NCI-H446 treated with DMSO at 0.1 percent for 48 hours (cell line): ENCODE results near the gene SGMS1.
A peak's percentile ranks its signal among the peaks of the same experiment; 100 is the strongest.
"Not testable (repeated sequence)": the region's sequence is repeated elsewhere in the genome, so short reads cannot be mapped to it uniquely, and the experiment has no call there.

Experiments used
- DNase-seq: peaks from one replicate; lab custom pipeline; 2025; lab: John Stamatoyannopoulos, UW

The SGMS1 gene

DNA sequence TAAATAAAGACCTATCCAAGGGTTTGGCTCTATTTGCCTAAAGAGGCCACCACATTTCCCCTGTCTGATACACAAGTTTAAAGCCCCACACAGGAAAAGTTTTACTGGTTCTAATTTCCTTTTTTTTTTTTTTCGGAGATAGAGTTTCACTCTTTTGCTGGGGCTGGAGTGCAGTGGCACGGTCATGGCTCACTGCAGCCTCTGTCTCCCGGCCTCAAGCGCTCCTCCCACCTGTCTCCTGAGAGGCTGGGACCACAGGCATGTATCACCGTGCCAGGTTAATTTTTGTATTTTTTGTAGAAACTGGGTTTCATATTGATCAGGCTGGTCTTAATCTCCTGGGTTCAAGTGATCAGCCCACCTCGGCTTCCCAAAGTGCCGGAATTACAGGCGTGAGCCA lies 319.1 kb downstream of the SGMS1 start:
- no peak for DNase-seq

DNA sequence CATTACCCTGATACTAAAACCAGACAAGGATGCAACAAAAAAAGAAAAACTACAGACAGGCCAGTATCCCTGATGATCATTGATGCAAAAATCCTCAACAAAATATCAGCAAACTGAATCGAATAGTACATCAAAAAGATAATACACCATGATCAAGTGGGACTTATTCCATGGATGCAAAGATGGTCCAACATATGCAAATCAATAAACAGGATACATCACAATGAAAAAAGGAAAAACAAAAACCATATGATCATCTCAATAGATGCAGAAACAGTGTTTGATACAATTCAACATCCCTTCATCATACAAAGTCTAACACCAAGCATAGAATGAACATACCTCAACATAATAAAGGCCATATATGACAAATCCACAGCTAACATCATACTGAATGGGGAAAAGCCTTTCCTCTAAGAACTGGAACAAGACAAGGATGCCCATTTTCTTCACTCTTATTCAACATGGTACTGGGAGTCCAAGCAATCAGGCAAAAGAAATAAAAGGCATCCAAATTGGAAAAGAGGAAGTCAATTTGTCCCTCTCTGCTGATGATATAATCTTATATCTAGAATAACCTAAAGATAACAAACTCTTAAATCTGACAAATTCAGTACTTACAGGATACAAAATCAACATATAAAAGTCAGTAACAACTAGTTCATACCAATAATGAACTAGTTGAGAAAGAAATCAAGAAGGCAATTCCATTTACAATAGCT lies 323.6 kb downstream of the SGMS1 start:
- DNase-seq = no peak

DNA sequence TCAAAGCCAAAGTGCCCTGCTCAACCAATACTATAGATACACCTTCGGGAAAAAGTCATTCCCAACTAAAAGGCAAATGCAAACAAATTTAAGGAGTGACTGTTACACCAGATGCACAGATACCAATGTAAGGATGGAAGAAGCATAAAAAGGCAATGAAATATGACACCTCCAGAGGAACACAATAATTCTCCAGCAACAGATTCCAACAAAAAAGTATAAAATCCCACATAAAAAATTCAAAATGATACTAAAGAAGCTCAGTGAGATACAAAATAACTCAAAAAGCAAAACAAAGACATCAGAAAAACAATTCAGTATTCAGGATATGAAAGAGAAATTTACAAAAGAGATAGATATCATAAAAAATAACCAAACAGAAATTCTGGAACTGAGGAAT lies 328.4 kb downstream of the SGMS1 start:
- no peak for DNase-seq

DNA sequence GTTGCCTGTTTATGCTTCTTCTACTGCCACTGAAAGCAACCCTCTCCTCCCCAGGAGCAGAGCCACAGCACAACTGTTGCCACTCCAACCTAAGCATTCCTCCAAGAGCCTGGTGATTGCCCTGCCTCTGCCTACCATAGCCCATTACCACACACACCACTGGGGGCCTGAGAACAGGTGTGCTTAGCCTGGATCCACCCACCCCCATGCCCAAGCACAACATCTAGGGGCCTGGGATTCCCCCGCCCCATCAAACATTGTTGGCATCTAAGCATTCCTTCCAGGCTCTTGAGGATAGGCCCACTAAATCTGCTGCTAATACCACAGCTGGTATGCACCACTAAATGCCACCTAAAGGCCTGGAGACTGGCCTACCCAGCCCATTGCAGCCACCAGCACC lies 329.2 kb downstream of the SGMS1 start:
- DNase-seq = no peak

DNA sequence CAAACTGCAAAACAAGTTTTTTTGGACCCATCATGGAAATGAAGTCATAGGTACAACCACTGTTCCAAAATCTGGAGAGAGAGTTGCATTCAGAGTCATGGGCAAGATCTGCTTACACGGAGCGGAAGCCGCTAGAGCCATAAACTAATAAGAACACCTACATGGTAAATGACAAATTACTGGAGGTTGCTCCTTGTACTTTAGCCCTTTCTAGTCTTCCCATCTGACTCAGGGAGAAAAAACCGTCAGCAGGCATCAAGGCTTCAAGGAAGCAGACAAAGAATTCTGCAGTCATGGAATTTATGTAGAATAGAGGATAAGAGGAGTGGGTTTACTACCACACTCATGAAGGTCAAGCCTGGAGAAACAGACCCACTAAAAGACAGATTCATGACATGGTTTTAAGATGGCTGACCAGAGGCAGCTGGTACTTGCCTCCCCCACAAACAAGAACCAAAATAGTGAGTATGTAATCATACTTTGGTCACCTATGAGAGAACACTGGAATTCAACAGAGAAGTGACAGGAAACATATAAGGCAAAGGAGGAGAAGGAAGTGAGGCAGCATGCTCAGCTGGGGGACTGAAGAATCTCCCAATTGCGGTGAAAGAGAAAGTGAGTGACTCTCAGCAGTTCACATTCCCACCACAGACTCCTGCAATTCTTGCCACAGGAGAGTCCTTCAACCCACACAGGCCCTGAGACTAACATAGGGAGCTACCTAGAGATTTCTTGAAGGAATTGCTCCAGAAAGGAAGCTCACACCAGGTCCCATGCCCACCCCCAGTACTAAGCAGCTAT lies 330.0 kb downstream of the SGMS1 start:
- no peak for DNase-seq

DNA sequence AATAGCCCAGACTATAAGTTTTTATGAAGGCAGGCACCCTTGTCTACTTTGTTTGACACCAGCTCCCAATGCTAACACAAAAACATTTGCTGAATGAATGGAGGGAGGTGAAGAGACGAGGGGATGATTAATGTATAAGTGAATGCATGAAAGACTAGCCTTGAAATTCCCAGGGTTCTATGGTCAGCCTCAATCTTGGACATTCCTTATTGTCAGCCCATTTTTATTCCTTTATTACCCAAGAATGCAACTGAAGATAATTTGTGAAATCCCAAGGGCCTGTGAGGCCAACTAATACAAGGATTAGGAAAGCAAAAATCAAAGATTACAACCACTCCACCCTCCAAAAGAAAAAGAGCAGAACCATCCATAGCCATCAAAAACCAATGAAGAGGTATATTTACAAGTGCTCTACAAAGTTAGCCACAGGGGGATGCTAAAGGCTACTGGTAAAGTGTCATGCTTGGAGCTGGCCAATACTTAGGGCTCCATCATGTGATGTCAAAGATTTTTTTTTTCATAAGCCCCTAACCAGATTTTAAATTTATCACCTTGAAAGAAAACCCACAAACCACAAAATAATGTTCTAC lies 332.4 kb downstream of the SGMS1 start:
- DNase-seq = no peak

DNA sequence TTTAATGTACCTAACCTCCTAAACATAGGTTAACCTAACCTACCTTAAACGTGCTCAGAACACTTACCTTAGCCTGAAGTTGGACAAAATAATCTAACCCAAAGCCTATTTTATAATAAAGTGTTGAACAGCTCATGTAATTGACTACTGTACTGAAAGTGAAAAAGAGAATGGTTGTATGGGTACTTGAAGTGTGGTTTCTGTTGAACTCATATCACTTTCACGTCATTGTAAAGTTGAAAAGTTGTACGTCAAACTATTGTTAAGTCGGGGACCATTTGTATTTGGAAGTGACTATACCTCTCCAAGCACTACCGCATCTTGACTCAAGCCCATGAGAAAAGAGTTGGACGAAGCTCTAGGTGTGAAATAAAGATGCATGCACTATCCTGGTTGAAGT lies 334.6 kb downstream of the SGMS1 start:
- no peak for DNase-seq

DNA sequence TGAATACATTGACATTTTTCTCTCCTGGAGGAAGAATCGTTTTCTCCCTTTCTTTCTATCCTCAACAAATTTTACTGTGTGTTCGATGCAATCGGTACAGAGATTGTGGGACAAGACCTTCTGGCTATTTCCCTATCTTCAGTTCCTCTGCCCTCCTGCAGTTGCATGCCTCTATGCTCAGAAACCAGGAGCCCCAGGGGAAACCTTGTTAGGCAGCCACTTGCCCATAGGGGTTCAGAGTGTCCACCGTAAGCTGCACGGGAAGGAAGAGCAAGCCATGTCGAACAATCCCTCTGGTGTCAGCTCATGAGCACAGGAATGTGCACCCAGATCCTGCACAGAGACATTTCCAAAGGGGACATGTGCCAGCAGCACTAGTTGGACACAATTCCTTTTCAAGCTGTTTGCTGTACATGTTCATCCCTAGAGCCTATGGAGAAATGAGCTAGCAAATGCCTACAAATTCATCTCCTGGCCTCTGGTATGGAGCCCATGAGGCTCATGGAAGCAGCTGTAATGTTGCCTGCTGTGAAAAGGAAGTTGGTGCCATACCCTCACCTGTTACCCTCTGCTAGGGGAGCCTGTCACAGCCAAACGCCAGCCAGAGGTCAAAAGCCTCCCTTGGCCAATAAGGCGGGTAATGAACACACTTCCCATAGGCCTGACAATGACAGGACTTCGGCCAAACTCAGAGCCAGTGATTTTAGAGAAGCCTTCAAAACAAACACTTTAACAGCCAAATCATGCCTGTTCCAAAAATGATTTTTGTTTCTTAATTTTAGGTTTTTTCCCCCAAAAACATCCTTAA lies 336.6 kb downstream of the SGMS1 start:
- DNase-seq = no peak

DNA sequence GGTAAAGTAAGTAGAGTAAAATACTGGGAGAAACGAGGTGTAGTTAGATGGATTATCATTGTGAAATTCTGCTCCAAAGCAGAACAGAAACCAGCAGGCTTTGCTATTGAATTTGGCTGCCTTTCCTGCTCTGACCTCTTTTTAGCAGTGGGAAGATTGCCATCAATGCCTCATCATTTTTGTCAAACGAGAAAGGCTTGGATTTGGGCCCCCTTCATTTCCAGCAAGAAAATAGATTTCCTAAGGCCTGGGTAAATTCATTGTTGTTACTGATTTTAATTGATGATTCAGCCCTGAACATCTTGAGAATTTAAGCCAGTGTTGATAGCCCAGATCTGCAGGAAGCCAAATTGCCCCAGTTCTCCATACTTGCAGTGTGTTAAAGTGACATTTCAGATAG lies 337.2 kb downstream of the SGMS1 start:
- peak; percentile 20 for DNase-seq

DNA sequence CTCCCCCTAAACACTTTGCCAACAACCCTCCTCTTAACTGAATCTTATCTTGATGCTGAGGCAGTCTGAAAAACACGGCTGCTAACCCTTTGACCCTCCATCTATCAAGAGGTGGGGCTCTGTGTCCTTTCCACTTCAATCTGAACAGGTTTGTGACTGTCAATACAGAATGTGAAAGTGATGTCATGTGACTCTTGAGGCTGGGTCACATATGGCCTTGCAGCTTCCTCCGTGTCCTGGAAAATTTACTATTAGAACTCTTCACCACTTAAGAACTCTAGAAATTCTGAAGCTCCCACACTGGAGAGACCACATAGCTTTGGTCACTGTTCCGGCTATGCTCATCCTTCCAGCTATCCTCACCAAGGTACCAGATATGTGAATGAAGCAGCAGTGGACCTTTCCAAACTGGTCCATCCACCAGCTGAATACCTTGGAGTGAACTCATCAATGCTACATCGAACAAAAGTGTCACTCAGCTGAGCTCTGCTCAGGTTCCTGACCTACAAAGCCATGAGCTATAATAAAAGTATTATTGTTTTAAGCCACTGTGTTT lies 341.7 kb downstream of the SGMS1 start:
- DNase-seq = no peak

DNA sequence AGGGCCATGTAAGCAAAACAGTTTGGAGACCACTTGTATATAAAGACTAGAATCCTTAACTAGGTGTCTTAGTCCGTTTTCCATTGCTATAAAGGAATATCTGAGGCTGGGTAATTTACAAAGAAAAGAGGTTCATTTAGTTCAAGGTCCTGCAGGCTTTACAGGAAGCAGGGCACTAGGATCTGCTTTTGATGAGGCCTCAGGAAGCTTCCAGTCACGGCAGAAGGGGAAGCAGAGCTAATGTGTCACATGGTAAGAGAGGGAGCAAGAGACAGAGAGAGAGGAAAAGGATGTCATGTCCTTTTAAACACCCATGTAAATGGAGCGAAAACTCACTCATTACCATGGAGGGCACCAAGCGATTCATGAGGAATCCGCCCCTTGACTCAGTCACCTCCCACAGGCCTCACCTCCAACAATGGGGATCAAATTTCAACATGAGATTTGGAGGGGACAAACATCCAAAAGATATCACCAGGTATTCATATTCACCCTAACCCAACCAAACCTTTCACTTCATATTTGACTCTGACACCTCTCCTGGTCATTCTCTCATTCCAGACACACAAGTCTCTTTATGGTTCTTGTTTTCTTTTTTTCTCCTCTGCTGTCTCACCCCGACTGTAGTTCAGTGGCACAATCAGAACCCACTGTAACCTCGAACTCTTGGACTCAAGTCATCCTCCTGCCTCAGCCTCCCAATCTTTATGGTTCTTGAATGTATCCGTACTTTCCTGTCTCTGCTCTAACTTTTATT lies 342.4 kb downstream of the SGMS1 start:
- no peak for DNase-seq

DNA sequence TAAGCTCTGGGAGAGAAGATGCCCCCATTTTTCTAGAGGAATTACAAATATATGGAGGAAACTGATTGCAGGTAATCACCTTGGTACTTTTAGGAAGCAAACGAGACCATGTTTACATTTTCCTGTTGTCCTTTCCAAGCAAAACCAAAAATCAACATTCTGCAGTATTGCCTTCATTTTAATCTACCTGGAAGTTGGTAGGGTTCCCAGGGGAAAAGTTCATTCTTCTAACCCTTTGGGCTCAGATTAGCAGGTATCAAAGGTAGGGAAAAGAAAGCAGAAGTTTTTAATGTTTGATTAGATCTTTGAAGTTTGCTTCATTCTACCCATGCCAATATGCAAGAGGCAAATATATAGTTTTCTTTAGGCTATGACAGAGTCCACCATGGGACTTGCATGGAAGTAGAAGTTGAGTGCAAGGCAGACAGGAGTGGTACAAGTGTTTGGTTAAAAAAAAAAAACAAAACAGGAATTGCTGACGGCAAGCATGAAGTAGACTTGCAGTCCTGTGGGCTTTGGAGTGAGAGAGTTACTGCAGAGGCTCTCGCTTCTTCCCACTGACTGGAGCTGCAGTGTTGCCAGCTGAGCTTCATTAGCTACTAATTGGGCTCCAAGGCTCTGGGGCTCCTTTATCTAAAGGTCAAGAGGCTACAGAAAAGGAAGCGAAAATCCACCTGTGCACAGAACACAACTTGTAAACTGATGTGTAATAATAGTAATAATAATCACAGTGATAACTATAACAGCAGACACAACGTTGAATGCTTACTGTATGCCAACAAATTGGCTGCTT lies 343.5 kb downstream of the SGMS1 start:
- DNase-seq = no peak

DNA sequence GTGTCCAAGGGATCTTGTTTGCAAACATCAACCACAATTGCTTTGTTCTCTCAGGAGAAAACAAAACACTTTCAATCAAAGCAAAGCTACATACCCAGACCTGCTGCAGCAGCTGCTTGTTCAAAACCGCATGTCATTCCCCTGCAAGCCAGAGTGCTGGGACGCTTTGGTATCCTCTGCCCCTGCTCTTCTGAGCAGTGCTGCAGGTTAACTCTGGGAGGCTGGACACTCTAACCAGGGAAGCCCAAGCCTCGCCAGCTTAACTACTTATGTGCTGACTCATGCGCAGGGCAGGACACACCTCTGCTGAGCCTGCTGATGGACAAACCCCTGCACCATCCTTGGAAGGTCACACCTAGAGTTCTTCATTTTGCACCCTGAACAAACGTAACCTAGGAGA lies 344.3 kb downstream of the SGMS1 start:
- DNase-seq = no peak

DNA sequence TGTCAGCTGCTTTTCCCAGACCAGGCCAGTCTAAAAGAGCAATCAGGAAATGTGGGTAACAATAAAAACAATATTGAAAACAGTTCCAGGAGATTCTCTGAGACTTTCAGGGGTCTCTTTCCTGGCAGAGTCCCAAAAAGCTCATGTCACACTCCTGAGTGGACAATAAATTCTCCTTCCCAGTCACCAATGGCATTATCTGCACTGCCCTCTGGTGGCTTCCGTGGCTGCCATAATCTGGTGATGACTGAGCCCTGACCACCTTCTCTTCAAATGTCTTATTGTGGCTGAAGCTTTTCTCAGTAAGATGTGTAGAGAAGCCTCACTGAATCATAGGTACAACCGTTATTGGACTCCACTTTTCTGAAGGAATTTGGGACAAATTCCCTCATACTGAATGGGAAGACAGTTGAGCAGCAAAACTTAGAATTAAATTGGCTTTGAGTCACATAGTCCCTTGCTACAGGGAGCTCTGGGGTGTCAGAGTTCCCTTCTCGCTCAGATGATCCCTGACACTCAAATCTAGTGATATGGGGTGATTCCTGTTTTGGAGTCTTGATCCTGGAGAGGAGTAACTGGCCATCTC lies 348.0 kb downstream of the SGMS1 start:
- DNase-seq = no peak

DNA sequence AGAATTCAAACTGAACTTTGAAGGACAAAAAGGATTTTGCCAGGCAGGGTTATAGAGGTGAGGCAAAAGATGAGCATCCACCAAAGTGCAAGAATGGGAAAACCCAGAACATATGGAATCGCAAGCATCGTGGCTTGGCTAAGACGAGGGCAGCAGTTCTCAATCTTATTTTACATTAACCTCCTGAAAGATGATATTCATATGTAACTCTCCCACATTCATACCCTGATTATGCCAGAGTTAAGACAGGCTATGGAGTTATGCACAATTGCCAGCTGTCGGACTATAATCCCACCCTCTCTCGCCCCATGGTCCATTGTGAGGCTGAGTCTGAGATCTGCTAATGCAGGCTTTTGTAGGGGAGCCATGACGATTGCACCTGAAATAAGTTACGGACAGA lies 351.2 kb downstream of the SGMS1 start:
- no peak for DNase-seq

DNA sequence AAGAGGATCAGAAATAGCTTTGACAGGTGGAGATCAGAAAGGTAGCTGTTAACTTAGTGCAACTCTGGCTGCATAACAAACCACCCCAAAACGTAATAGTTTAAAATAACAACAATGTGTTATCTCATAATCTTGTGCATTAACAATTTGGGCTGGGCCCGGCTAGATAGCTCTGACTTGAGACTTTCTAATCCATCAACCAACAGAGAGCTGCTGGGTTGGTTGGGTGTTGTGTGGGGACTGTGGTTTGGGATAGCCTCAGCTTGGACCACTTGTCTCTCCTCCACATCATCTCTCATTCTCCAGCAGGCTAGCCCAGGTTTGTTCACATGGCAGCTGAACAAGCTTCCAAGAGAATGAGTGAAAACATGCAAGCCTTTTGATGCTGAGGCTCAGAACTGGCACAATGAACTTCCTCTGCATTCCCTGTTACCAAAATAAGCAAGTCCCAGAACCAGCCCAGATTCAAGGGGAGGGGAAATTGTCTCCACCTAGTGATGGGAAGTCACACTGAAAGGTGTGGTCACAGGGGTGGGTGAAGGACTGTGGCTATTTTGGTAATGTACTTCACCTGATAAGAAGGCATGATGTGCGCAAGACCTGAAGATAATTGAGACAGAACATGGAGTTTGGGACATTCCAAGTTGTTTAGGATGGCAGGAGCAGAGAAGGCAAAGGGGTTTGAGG lies 352.0 kb downstream of the SGMS1 start:
- DNase-seq = no peak

DNA sequence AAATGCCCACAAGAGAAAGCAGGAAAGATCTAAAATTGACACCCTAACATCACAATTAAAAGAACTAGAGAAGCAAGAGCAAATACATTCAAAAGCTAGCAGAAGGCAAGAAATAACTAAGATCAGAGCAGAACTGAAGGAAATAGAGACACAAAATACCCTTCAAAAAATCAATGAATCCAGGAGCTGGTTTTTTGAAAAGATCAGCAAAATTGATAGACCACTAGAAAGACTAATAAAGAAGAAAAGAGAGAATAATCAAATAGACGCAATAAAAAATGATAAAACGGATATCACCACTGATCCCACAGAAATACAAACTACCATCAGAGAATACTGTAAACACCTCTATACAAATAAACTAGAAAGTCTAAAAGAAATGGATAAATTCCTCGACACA lies 355.9 kb downstream of the SGMS1 start:
- DNase-seq = not testable (repeated sequence)

DNA sequence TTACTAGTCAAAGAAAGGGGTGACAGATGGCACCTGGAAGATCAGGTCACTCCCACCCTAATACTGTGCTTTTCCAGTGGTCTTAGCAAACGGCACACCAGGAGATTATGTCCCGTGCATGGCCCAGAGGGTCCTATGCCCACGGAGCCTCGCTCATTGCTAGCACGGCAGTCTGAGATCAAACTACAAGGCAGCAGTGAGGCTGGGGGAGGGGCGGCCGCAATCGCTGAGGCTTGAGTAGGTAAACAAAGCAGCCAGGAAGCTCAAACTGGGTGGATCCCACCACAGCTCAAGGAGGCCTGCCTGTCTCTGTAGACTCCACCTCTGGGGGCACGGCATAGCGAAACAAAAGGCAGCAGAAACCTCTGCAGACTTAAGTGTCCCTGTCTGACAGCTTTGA lies 361.1 kb downstream of the SGMS1 start:
- DNase-seq = not testable (repeated sequence)

DNA sequence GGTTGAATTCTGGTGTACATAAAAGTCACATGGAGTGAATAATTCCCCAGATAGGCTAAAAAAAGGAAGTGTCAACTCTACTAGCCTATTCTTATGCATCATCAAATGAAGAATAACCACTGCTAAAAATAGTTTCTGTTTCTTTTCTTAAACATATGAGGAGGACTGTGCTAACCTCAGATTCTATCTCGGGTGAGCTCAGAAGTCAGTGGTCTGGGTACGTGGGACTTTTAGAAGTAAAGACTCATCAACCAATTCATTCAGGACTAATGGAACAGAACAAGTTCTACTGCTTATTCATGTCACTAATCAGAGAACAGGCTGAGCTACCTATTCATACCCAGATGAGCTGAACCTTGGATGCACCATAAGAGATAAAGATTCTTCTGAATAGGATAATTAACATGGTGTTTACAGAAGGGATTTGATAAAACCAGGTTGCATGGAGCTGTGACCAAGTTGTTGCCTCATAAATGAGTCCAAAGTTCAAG lies 362.9 kb downstream of the SGMS1 start:
- no peak for DNase-seq
